ENCODE measurements around the gene RIBC2.

DNA sequence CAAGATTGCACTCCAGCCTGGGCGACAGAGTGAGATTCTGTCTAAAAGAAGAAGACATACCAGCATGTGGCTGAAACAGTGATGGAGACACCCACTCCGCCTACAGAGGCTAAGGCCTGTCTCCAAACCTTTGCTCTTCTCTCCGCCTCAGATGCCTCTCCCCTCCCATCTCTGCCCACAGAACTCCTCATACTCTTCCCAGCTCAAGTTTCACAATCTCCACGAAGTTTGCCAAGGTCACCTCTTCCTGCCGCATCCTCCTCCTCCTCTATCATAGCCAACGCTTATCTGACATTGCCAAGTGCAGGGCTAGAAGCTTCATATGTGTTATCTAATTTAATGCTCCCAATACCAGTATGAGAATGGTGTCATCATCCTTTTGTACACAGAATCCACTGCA lies 63.3 kb downstream of the RIBC2 start:
- TF ChIP-seq, protein P1, sequence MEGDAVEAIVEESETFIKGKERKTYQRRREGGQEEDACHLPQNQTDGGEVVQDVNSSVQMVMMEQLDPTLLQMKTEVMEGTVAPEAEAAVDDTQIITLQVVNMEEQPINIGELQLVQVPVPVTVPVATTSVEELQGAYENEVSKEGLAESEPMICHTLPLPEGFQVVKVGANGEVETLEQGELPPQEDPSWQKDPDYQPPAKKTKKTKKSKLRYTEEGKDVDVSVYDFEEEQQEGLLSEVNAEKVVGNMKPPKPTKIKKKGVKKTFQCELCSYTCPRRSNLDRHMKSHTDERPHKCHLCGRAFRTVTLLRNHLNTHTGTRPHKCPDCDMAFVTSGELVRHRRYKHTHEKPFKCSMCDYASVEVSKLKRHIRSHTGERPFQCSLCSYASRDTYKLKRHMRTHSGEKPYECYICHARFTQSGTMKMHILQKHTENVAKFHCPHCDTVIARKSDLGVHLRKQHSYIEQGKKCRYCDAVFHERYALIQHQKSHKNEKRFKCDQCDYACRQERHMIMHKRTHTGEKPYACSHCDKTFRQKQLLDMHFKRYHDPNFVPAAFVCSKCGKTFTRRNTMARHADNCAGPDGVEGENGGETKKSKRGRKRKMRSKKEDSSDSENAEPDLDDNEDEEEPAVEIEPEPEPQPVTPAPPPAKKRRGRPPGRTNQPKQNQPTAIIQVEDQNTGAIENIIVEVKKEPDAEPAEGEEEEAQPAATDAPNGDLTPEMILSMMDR (CRISPR knock-in tag; IDR thresholded peaks at IDR 0.05) = no peak
- TF ChIP-seq ZBTB4 (CRISPR knock-in tag; IDR thresholded peaks at IDR 0.05; ENCODE audit: borderline replicate concordance) = no peak
- TF ChIP-seq POLR2A (IDR thresholded peaks at IDR 0.05; ENCODE audit: insufficient read depth in 1 of 2, low read depth in 2 of 2, low read length in 2 of 2) = no peak

Data from HepG2 (cell line).